GM18505 (cell line): ENCODE results near the gene PROM2.

ENCODE experiments used
- ATAC-seq: cut with Tn5 transposase; IDR thresholded peaks from one replicate; pipeline ENCODE4 v1.9.1; 2021; ENCODE audit not compliant: unreplicated experiment
- POLR2A ChIP-seq: IDR thresholded peaks from 4 replicates; pipeline ENCODE4 v1.6.1; 2011; ENCODE audit warnings: borderline replicate concordance; ENCODE audit not compliant: insufficient read depth, insufficient read length; ENCODE audit errors: extremely low read depth

Gene PROM2

DNA sequence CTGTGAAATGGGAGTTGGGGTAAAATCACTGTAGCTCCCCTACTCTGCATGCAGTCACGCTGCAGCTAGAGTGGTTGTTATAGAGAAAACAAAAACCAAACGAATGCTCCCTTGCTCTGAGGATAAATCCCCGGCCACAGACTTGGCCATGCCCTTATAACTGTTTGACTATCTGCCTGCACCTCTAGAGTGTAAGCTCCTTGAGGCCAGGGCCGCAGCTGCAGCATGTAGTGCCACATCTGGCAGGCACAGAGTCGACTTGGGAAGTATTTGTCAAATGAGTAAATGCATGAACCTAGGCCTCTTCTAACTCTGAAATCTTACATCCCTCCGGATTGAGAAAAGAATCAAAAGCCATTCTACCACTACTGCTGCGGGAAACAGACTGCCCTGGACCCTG is 58.8 kb downstream of the PROM2 start:
- no peak for ATAC-seq
- no peak for TF ChIP-seq POLR2A

DNA sequence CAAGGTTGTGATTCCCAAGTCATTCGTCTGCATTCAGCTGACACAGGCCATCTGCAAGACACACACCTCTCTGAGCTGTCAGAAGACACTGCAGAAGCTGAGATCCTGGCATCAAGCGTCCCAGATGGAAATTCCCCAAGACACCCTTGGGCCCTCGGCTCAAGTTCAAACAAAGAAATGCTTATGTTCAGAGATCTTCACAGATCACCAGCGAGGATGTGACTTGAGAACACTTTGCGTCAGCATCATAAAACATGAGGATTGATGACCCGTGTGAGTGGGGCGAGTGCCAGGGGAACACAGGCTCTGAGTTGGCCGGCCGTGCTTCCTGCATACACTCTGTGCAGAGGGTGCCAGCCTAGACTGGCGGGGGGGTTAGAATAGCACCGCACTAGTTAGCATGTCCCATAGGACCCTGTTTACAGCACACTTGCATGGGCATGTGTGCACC is 59.7 kb downstream of the PROM2 start:
- TF ChIP-seq POLR2A, result no peak
- ATAC-seq, result no peak

DNA sequence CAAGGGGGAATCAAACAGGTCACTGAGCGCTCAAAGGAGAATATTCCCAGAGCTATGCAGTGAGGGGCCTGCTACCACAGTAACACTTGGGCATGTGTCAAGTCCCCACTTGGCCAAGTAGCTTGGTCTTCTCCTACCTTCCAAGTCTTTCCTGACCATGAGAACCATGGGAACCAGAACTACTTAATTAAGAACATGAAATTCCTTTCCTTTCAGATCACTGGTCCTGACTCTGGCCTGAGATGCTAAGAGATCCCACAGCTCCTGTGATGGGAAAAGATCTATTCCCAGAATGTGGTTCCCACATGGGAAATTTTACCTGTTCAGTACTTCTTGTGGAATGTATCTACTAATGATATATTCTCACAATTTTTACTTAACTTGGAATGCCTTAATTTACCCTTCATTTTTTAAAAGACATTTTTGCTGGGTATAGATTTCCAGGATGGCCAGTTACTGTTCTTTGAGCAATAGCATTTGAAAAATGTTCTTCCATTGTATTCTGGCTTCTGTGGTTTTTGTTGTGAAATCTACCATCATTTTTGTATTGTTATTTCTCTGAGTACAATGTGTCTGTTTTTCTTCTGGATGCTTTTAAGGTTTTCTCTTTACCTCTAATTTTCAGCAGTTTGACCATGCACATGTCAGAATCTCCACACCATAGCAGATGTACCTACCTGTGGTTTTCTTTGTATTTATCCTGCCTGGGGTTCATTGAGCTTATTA is 60.8 kb downstream of the PROM2 start:
- no peak for ATAC-seq

DNA sequence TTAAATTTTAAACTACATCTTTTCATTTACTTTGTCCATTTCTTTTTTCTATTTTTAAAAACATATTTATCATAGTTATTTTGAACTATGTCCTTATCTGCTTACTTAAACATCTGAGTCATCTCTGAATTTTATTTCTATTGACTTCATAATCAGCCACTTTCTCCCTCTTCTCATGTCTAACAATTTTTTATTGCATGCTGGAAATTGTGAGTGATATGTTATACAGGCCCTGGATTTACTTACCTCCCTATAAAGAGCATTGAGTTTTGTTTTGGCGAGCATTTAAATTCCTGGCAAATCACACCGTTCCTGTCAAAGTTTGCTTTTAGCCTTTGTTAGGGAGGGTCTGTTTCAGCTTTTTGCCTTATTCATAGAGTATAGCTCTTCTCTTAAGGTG is 62.2 kb downstream of the PROM2 start:
- ATAC-seq, result no peak
- no peak for TF ChIP-seq POLR2A

More for the DNA sequence above, 60.8 kb downstream of the PROM2 start:
- TF ChIP-seq POLR2A, result no peak

DNA sequence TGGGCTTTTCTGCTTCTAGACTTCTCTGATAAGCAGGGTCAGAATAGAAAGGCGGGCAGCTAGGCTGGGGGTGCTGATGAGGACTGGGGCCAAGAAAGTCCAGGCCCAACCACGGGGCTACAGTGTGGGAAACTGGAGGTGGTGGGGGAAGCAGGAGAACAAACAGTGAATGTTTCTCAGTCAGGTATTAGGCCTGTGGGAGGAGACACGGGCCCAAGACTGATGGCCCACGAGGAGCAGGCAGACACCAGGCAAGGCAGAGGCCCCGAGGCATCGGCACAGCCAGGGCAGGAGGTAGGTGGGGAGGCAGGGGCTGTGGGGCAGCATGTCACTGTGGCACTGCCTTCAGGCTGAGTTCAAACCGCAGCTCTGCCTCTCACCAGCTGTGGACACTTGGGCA is 63.6 kb downstream of the PROM2 start:
- no peak for ATAC-seq
- TF ChIP-seq POLR2A, result no peak
